HG03196 (cell line): ENCODE data around the gene KCTD2.
A peak's percentile ranks its signal among the peaks of the same experiment; 100 is the strongest.
"Not testable (repeated sequence)": the region's sequence is repeated elsewhere in the genome, so short reads cannot be mapped to it uniquely, and the experiment has no call there.

Experiments
- ATAC-seq: cut with Tn5 transposase; IDR thresholded peaks from one replicate; pipeline ENCODE4 v1.9.1; 2021; ENCODE audit not compliant: unreplicated experiment

KCTD2 gene

GRCh38 chr17:75019710-75020109 lies 27.3 kb upstream of the KCTD2 start:
- ATAC-seq = no peak

GRCh38 chr17:75020331-75021110 lies 26.5 kb upstream of the KCTD2 start:
- no peak for ATAC-seq

GRCh38 chr17:75024686-75025397 lies 22.2 kb upstream of the KCTD2 start:
- ATAC-seq = no peak

- ATAC-seq = not testable (repeated sequence)
Observed at GRCh38 chr17:75025398-75025734, 21.7 kb upstream of the KCTD2 start.

- ATAC-seq = not testable (repeated sequence)
Observed at GRCh38 chr17:75026650-75027049, 20.4 kb upstream of the KCTD2 start.

GRCh38 chr17:75030161-75030560 lies 16.9 kb upstream of the KCTD2 start:
- ATAC-seq = no peak

- ATAC-seq = no peak
Observed at GRCh38 chr17:75031972-75032719, 14.9 kb upstream of the KCTD2 start.

- no peak for ATAC-seq
Observed at GRCh38 chr17:75032720-75033280, 14.2 kb upstream of the KCTD2 start.

GRCh38 chr17:75033346-75034235 lies 13.4 kb upstream of the KCTD2 start:
- ATAC-seq = peak; percentile 56

- peak; percentile 49 for ATAC-seq
Observed at GRCh38 chr17:75034236-75034908, 12.7 kb upstream of the KCTD2 start.

- no peak for ATAC-seq
Observed at GRCh38 chr17:75036643-75037268, 10.3 kb upstream of the KCTD2 start.

- no peak for ATAC-seq
Observed at GRCh38 chr17:75039238-75039637, 7.8 kb upstream of the KCTD2 start.

- no peak for ATAC-seq
Observed at GRCh38 chr17:75041656-75042280, 5.3 kb upstream of the KCTD2 start.

- not testable (repeated sequence) for ATAC-seq
Observed at GRCh38 chr17:75043789-75044188, 3.2 kb upstream of the KCTD2 start.

- ATAC-seq = no peak
Observed at GRCh38 chr17:75044716-75045115, 2.3 kb upstream of the KCTD2 start.

GRCh38 chr17:75045946-75046406 lies 1.0 kb upstream of the KCTD2 start:
- ATAC-seq = not testable (repeated sequence)

GRCh38 chr17:75047398-75048098 lies 523 bp downstream of the KCTD2 start:
- peak; percentile 14 for ATAC-seq

- no peak for ATAC-seq
Observed at GRCh38 chr17:75048249-75048878, 1.3 kb downstream of the KCTD2 start.
